OCI-LY3 (cell line): ENCODE data around the gene TPBGL.

Experiments
- H2AFZ ChIP-seq: fragments of 200-600, 300-600 bp; shearing (Covaris generic); 2 replicates; pipeline ENCODE4 v1.6.0; 2014; ENCODE audit warnings: antibody characterized with exemption, low read depth, low read length
- H3K27ac ChIP-seq: fragments of 200-600, 300-600 bp; sonication (generic); 2 replicates; pipeline ENCODE4 v1.5.1; 2014; ENCODE audit warnings: mild to moderate bottlenecking, low read length, moderate library complexity, mixed read lengths
- H3K27me3 ChIP-seq: fragments of 200-600, 300-600 bp; sonication (generic); 2 replicates; pipeline ENCODE4 v1.6.1; 2014; ENCODE audit warnings: low read depth, low read length, mixed read lengths
- H3K36me3 ChIP-seq: fragments of 200-600, 300-600 bp; sonication (generic); replicated peaks from 2 replicates; pipeline ENCODE3; 2014; ENCODE audit warnings: low read depth, low read length, mixed read lengths
- H3K4me1 ChIP-seq: fragments of 300-600, 200-600 bp; sonication (generic); 2 replicates; pipeline ENCODE4 v1.6.1; 2014; ENCODE audit warnings: low read length, mixed read lengths
- H3K4me2 ChIP-seq: fragments of 200-600, 300-600 bp; sonication (generic); 2 replicates; pipeline ENCODE4 v1.6.1; 2014; ENCODE audit warnings: low read length, mixed read lengths
- H3K4me3 ChIP-seq: fragments of 300-600, 200-600 bp; sonication (generic); 2 replicates; pipeline ENCODE4 v1.5.1; 2014; ENCODE audit warnings: antibody characterized with exemption, mild to moderate bottlenecking, low read length, moderate library complexity
- H3K79me2 ChIP-seq: fragments of 300-600, 200-600 bp; shearing (Covaris generic); 2 replicates; pipeline ENCODE4 v1.6.1; 2014; ENCODE audit warnings: mild to moderate bottlenecking, low read length, mixed read lengths
- H3K9ac ChIP-seq: fragments of 300-600, 200-600 bp; shearing (Covaris generic); 2 replicates; pipeline ENCODE4 v1.6.0; 2014; ENCODE audit warnings: mild to moderate bottlenecking, low read length, moderate library complexity
- H3K9me3 ChIP-seq: fragments of 200-600, 300-600 bp; shearing (Covaris generic); 2 replicates; pipeline ENCODE4 v1.6.1; 2014; ENCODE audit warnings: low read length, mixed read lengths; ENCODE audit not compliant: insufficient read depth
- H4K20me1 ChIP-seq: fragments of 200-600, 300-600 bp; sonication (generic); 2 replicates; pipeline ENCODE4 v1.6.1; 2016; ENCODE audit warnings: low read length, mixed read lengths; ENCODE audit not compliant: insufficient read depth
- CTCF ChIP-seq: fragments of 200-600, 300-600 bp; sonication (generic); IDR thresholded peaks from 2 replicates; pipeline ENCODE4 v1.5.1; 2014; ENCODE audit warnings: antibody characterized with exemption, low read length, low read depth
- EZH2phosphoT487 ChIP-seq: fragments of 200-600 bp; shearing (Covaris generic); IDR thresholded peaks from 2 replicates; pipeline ENCODE4 v1.6.1; 2018; ENCODE audit warnings: antibody characterized with exemption, mixed run types, low read depth

Gene TPBGL

GRCh38 chr11:75194147-75194546 lies 46.4 kb upstream of the TPBGL start:
- Histone ChIP-seq H3K4me2 (no peak overlapping the region), H3K79me2 (no peaks in the 10 kb centered on the region), H3K9ac (no peak overlapping the region), H3K4me1 (no peaks in the 10 kb centered on the region), H2AFZ (no peak overlapping the region), H3K27ac (no peak overlapping the region), H3K27me3 (no peaks in the 10 kb centered on the region), H3K9me3 (no peaks in the 10 kb centered on the region), H3K36me3 (no peaks in the 10 kb centered on the region), H3K4me3 (no peak overlapping the region), H4K20me1 (no peaks in the 10 kb centered on the region)
- TF ChIP-seq EZH2phosphoT487: no peak
- no peak for TF ChIP-seq CTCF

- no peaks in the 10 kb centered on the region for H3K79me2 ChIP-seq
- H2AFZ ChIP-seq: no peak overlapping the region
- no peak overlapping the region for H3K27ac ChIP-seq
- no peaks in the 10 kb centered on the region for H3K36me3 ChIP-seq
- no peaks in the 10 kb centered on the region for H3K4me1 ChIP-seq
- no peak overlapping the region for H3K4me2 ChIP-seq
- H4K20me1 ChIP-seq: no peaks in the 10 kb centered on the region
- no peak overlapping the region for H3K4me3 ChIP-seq
- H3K9ac ChIP-seq: no peak overlapping the region
- H3K9me3 ChIP-seq: no peaks in the 10 kb centered on the region
- H3K27me3 ChIP-seq: no peaks in the 10 kb centered on the region
- TF ChIP-seq CTCF (no peak), EZH2phosphoT487 (no peak)
Observed at GRCh38 chr11:75195167-75195962, 45.2 kb upstream of the TPBGL start.

- Histone ChIP-seq H3K4me3 (no peak overlapping the region), H2AFZ (no peak overlapping the region), H3K27ac (no peak overlapping the region), H3K4me1 (no peaks in the 10 kb centered on the region), H3K4me2 (no peak overlapping the region), H3K9ac (no peak overlapping the region), H3K36me3 (no peaks in the 10 kb centered on the region), H4K20me1 (no peaks in the 10 kb centered on the region), H3K27me3 (no peaks in the 10 kb centered on the region), H3K79me2 (no peaks in the 10 kb centered on the region), H3K9me3 (no peaks in the 10 kb centered on the region)
- no peak for TF ChIP-seq EZH2phosphoT487
- TF ChIP-seq CTCF: no peak
Observed at GRCh38 chr11:75196426-75196825, 44.1 kb upstream of the TPBGL start.

GRCh38 chr11:75197512-75198277 lies 42.9 kb upstream of the TPBGL start:
- Histone ChIP-seq H3K4me1 (no peaks in the 10 kb centered on the region), H4K20me1 (no peaks in the 10 kb centered on the region), H3K4me2 (no peak overlapping the region), H3K27me3 (no peaks in the 10 kb centered on the region), H2AFZ (no peak overlapping the region), H3K79me2 (no peaks in the 10 kb centered on the region), H3K4me3 (no peak overlapping the region), H3K9ac (no peak overlapping the region), H3K9me3 (no peaks in the 10 kb centered on the region), H3K27ac (no peak overlapping the region), H3K36me3 (no peaks in the 10 kb centered on the region)
- TF ChIP-seq CTCF (no peak), EZH2phosphoT487 (no peak)
